RWPE2 (cell line): ENCODE results near the gene MYBBP1A.

Experiments used
- ATAC-seq: fragments of 200-7000 bp; cut with Tn5 transposase; 3 replicates; pipeline ENCODE4 v1.9.1; 2021; ENCODE audit warnings: low read depth
- DNase-seq: peaks from one replicate; pipeline ENCODE4 v3.0.0-alpha.2; 2020; ENCODE audit warnings: low spot score
- H3K27ac ChIP-seq: fragments of 450-650 bp; 2 replicates; pipeline ENCODE4 v1.5.1; 2017; ENCODE audit warnings: mild to moderate bottlenecking; ENCODE audit not compliant: poor library complexity, severe bottlenecking
- H3K27me3 ChIP-seq: fragments of 250-450 bp; sonication (Bioruptor Pico); 2 replicates; pipeline ENCODE4 v1.5.1; 2021; ENCODE audit warnings: mild to moderate bottlenecking, moderate library complexity; ENCODE audit not compliant: insufficient read depth, poor library complexity, severe bottlenecking
- H3K36me3 ChIP-seq: fragments of 250-450 bp; sonication (Bioruptor Pico); 2 replicates; pipeline ENCODE4 v1.5.1; 2020; ENCODE audit warnings: low read depth, mild to moderate bottlenecking, moderate library complexity
- H3K4me1 ChIP-seq: fragments of 250-450 bp; sonication (Bioruptor Pico); 2 replicates; pipeline ENCODE4 v1.5.1; 2021; ENCODE audit warnings: mild to moderate bottlenecking, moderate library complexity; ENCODE audit not compliant: insufficient read depth, poor library complexity, severe bottlenecking
- H3K4me3 ChIP-seq: fragments of 250-450 bp; sonication (Bioruptor Pico); 2 replicates; pipeline ENCODE4 v1.5.1; 2021; ENCODE audit warnings: mild to moderate bottlenecking, moderate library complexity; ENCODE audit not compliant: severe bottlenecking
- H3K9me3 ChIP-seq: fragments of 250-450 bp; sonication (Bioruptor Pico); 2 replicates; pipeline ENCODE4 v1.5.1; 2021; ENCODE audit warnings: mild to moderate bottlenecking, moderate library complexity; ENCODE audit not compliant: severe bottlenecking
- CTCF ChIP-seq: fragments of 450-650 bp; IDR thresholded peaks from one replicate; pipeline ENCODE4 v1.5.1; 2017; ENCODE audit warnings: mild to moderate bottlenecking, moderate library complexity; ENCODE audit not compliant: poor library complexity, severe bottlenecking

MYBBP1A gene

GRCh38 chr17:4497101-4497824, 57.9 kb downstream of the MYBBP1A start:
- DNase-seq, result no peak
- no peak overlapping the region for H3K27ac ChIP-seq
- ATAC-seq, result peak; percentile 41
- TF ChIP-seq CTCF, result no peak
- H3K36me3 ChIP-seq, result no peaks in the 10 kb centered on the region
- no peaks in the 10 kb centered on the region for H3K9me3 ChIP-seq
- H3K4me1 ChIP-seq, result peaks cover 7% of the 10 kb centered on the region
- peaks cover 23% of the 10 kb centered on the region for H3K27me3 ChIP-seq
- H3K4me3 ChIP-seq, result no peak overlapping the region

GRCh38 chr17:4492721-4493561, 62.2 kb downstream of the MYBBP1A start:
- TF ChIP-seq CTCF, result no peak
- H3K4me1 ChIP-seq, result peaks cover 6% of the 10 kb centered on the region
- no peak for DNase-seq

GRCh38 chr17:4490637-4491061, 64.5 kb downstream of the MYBBP1A start:
- no peaks in the 10 kb centered on the region for H3K27me3 ChIP-seq
- H3K4me3 ChIP-seq, result no peak overlapping the region
- H3K9me3 ChIP-seq, result no peaks in the 10 kb centered on the region
- H3K36me3 ChIP-seq, result no peaks in the 10 kb centered on the region
- no peak for TF ChIP-seq CTCF
- no peaks in the 10 kb centered on the region for H3K4me1 ChIP-seq
- ATAC-seq (no peak), DNase-seq (no peak)
- no peak overlapping the region for H3K27ac ChIP-seq

More at GRCh38 chr17:4492721-4493561, 62.2 kb downstream of the MYBBP1A start:
- peak; percentile 55 for ATAC-seq
- H3K4me3 ChIP-seq, result no peak overlapping the region
- H3K27ac ChIP-seq, result no peak overlapping the region
- H3K27me3 ChIP-seq, result peaks cover under 1% of the 10 kb centered on the region
- no peaks in the 10 kb centered on the region for H3K9me3 ChIP-seq
- no peaks in the 10 kb centered on the region for H3K36me3 ChIP-seq

- Histone ChIP-seq H3K27me3 (no peaks in the 10 kb centered on the region), H3K4me3 (no peak overlapping the region), H3K36me3 (no peaks in the 10 kb centered on the region), H3K4me1 (no peaks in the 10 kb centered on the region), H3K27ac (no peak overlapping the region), H3K9me3 (no peaks in the 10 kb centered on the region)
- TF ChIP-seq CTCF, result no peak
- ATAC-seq, result no peak
- DNase-seq, result no peak
Observed at GRCh38 chr17:4490109-4490591, 65.0 kb downstream of the MYBBP1A start.
